Smooth muscle cell of the brain vasculature (primary cell): Measurements from ENCODE around the gene TAC3.
A peak's percentile ranks its signal among the peaks of the same experiment; 100 is the strongest.

ENCODE experiments used
- DNase-seq: peaks from one replicate; pipeline ENCODE4 v3.0.0-alpha.2; 2012; ENCODE audit warnings: low read depth, low spot score

TAC3 gene

GRCh38 chr12:57005980-57006808 is 10.1 kb downstream of the TAC3 start, which contains the start of gene ZBTB39:
TSS of gene ZBTB39 (minus strand) at chr12:57006546. CDS start at chr12:57004917, 1,629 bp downstream.
- DNase-seq: no peak

DNA sequence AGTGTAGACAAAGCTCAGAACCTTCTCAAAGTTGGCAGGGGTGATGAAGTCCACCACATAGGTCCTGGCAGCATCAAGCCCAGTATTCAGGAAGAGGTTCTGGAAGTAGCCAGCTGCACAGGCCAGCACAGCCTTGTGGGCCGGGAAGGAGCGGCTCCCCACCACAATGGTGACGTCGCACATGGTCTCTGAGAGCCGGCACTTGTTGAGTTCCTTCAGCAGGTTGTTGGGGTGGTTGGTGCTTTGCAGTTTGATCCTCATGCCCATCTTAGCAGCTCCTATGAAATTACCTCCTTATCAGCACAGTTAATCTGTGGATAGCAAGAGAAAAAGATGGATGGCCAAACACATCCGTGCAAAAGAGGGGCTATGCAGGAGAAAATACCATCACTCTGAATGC is 11.7 kb downstream of the TAC3 start:
- no peak for DNase-seq

- no peak for DNase-seq
These were observed 12.9 kb downstream of the TAC3 start for GRCh38 chr12:57003395-57003794.

DNA sequence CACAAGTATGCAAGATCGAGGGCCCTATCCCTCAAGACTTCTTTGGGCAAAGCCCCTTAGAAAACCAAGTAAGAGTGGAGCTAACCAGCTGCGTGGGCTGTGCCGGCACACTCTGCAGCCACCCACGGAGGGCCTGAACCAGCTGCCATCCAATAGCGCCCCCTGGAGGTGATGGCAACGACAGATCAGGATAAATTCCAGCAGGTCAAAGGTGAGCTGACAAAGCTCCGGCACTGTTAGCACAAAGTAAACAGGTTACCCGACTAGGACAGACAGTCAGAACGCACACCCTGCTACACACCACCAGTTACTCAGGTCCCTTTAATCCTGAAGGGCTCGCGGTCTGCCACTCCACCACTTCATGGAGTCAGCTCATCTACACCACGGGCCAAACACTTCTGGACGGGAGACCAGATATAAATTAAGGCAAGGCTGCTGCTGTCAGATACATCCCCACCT is 14.9 kb downstream of the TAC3 start:
- no peak for DNase-seq

DNA sequence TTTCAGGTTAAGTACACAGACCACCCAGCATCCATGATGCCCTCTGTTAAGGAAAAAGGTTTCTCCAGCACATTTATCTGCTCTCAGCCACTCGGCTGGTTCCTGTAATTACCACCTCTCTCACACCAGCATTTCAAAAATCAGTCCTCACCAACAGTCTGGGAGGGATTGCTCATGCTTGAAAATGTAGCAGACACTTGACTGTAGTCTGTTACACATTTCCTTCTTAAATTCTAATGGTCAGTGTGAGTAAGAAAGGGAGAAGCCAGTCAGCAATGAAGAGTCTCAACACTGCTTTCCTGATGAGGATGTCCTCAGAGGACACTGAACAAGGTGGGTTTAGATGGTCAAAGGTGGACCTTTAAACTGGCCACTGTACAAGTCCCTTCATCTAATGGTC is 15.9 kb downstream of the TAC3 start:
- no peak for DNase-seq

GRCh38 chr12:56999456-56999855 is 16.9 kb downstream of the TAC3 start:
- DNase-seq: no peak

- DNase-seq: no peak
These were observed 17.3 kb downstream of the TAC3 start for GRCh38 chr12:56998981-56999380.

DNA sequence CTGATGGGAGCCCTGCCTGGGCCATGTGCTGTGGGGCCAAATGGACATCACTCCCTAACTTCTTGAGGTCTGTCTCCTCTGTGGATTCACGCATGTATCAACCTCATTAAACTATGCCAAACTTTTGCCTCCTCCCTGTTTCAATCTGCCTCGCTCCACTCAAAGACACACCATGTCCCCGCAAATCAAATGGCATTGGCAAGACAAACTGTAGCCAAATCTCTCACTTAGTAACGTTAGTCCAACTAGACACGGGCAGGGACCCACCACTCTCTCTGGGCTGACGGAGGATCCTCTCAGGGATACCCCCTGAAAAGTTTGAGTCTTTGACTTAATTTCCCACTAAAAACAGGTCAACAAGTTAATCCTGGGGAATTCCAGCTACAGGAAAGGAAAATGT is 18.0 kb downstream of the TAC3 start:
- no peak for DNase-seq

DNA sequence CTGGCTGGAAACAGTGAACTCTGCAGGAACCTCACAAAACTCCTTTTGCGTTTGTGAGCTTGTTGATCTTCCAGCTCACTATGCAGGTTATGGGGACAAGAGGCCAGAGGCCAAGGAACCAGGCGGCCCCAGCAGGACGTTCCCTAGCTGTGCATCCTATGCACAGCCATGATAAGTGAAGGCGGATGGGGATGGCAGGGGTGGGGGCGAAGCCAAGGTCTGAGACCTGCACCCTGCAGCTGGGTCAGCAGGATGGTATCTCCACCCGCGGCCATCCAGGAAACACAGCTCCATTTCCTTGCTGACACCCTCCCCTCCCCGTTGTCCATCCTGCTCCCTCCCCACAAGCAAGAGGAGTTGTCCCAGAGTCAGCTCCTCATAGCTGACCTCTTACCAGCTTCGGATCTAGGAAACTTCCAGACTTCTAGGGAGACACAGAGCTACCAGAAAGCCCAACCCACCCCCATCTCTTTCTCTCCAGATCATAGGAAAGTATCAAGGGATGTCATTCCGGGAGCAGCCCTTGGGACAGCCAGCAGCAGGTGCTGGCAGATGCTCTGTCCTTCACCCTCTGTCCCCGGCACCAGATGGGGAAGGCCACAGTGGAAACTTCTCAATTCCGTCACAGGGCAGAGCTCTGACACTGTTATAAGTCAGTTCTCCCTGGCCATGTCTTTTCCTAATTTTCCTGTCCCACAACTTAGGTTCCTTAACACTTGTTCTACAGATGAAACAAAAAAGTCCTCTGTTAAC is 19.4 kb downstream of the TAC3 start:
- no peak for DNase-seq

DNA sequence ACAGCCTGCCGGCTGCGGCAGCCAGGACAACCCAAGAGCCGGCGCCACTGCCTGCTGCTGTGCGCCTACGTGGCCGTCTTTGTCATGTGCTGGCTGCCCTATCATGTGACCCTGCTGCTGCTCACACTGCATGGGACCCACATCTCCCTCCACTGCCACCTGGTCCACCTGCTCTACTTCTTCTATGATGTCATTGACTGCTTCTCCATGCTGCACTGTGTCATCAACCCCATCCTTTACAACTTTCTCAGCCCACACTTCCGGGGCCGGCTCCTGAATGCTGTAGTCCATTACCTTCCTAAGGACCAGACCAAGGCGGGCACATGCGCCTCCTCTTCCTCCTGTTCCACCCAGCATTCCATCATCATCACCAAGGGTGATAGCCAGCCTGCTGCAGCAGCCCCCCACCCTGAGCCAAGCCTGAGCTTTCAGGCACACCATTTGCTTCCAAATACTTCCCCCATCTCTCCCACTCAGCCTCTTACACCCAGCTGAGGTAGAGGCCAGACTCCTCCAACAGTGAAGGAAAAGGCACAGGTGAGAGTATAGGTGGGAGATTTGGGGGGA is 20.3 kb downstream of the TAC3 start:
- DNase-seq: no peak

GRCh38 chr12:56995201-56995929 is 21.0 kb downstream of the TAC3 start:
- no peak for DNase-seq

- no peak for DNase-seq
These were observed 22.0 kb downstream of the TAC3 start for GRCh38 chr12:56994231-56994746.

DNA sequence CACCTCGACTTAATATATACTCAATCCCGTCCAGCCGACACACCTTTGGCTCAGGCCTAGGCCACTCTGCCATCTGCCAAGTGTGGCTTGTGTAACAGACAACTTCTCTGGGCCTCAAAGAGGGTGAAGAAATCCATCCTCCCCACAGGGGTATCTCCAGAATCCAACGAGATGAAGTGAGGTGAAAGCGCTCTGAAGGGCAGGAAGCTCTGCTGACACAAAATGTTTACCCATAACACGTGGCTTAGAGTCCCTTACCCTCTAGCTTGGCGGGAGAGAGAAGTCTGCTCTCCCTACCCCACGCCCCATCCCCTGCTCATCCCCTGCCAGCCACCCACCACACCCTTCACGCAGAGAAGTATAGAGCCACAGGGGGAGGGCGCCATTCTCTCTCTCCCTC is 23.0 kb downstream of the TAC3 start:
- no peak for DNase-seq

DNA sequence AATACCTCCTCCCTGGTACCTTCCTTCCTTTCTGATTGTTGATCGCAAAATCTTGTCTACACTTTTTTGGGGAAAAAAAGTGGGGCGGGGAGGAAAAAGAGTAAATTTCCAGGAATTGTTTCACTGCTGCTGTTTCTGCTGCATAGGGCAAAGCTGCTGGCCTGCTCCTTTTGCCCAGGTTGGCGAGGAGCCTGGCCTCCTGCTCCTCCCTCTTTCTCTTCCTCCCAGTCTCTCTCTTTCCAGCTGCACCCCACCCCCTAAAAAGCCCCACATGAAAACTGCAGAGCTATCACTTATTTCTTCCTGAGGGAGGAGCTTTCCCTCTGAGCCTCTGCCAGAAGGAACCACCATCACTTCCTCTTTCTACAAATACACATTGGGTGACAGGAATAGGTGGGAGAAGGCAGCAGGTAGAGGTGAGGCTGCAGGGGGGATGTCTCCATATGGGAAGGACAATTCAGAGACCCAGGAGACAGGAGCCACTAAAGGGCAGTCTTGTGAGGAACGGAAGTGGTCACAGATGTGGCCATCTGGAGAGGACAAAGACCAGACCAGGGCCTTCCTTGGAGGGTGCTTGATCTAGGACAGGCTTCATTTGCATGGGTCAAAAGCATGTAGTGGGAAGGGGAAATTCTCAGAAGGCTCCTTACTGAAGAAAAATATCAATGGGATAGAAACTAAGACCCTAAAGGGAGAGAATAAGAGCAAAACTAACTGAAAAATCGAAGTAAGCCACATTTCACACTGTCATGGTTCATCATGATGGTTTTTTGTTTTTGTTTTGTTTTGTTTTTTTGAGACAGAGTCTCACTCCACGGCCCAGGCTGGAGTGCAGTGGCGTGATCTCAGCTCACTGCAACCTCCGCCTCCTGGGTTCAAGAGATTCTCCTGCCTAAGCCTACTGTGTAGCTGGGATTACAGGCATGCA is 24.7 kb downstream of the TAC3 start:
- DNase-seq: no peak

DNA sequence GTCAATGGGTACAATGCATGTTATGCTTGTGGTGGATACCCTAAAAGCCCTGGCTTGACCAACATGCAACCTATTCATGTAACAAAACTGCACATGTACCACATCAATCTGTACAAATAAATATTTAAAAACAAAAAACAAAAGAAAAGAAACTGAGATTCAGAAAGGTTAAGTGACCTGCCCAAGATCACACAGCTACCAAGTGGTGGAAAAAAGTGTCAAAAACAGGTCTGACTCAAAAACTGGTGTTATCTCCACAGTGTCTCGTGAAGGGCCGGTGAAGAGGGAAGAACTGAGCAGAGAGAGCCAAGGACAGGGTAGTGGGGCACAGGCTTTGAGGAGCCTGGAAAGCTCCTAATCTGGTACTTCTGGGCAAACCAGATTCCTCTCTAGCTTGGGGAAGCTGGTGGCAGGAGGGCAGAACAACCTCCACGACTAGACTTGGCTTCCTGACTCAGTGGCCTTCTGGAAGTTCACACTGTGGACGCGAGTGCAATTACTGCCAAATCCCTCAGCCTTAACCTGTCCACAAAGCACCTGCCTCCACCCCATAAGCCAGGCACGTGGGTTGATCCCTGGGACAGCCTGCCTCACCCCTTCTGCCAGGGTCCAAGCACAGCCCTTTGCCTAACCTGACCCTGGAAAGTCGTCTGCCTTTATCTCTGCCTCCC is 25.5 kb downstream of the TAC3 start:
- DNase-seq: no peak

GRCh38 chr12:56989861-56990610 is 26.3 kb downstream of the TAC3 start:
- no peak for DNase-seq

DNA sequence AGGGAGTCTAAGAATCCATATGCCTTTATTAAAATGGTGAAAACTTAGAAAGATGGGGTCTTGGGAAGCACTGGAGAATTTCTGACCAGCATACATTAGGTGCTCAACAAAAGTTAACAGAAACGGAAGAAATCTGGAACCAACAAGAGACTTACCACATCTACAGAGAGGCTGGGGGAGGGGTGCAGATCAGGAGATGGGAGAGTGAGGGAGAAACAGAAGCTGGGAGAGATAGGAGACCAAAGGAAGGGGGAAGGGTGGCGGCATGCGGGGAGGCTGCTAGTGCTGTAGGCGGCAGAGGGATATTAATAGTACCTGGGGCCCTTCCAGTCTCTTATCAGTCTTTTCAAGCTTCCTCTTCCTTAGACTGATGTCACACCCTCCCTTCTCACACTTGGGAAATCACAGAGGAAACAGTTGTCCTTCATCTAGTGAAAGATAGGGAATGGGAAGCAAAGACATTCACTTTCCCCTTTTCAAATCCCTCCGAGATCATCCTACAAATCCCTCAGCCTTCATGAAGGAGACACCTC is 28.1 kb downstream of the TAC3 start:
- no peak for DNase-seq

- DNase-seq: peak; percentile 45
These were observed 28.7 kb downstream of the TAC3 start for GRCh38 chr12:56987551-56988053.

GRCh38 chr12:56987011-56987410 is 29.3 kb downstream of the TAC3 start:
- DNase-seq: no peak
